Measurements from ENCODE around the gene RNF121. TPM values are rescaled to one million over a fixed set of nuclear protein-coding genes. Genes with fewer than 3 reads are reported as not detected.

RNF121 gene
- total RNA-seq, 1 experiment from 2014 or later, result 47.2 TPM

- in situ Hi-C loops (cut with HindIII; ENCODE audit: low sequenced_read_pairs), result no loop called here
- DNase-seq (ENCODE audit: low spot score), result peak; percentile 58
Measured at GRCh38 chr11:72015511-72016061, 86.7 kb downstream of the RNF121 start.

- in situ Hi-C loops (cut with HindIII; ENCODE audit: low sequenced_read_pairs), result no loop called here
- DNase-seq (ENCODE audit: low spot score), result no peak
Measured at GRCh38 chr11:72018171-72018570, 89.3 kb downstream of the RNF121 start.

- in situ Hi-C loops (cut with HindIII; ENCODE audit: low sequenced_read_pairs), result no loop called here
- DNase-seq (ENCODE audit: low spot score), result no peak
Measured at GRCh38 chr11:72023335-72023734, 94.5 kb downstream of the RNF121 start.

- DNase-seq (ENCODE audit: low spot score), result peak; percentile 43
- in situ Hi-C loops (cut with HindIII; ENCODE audit: low sequenced_read_pairs), result no loop called here
Measured at GRCh38 chr11:72024069-72024754, 95.4 kb downstream of the RNF121 start.

GRCh38 chr11:72026090-72026489, 97.2 kb downstream of the RNF121 start:
- no peak for DNase-seq (ENCODE audit: low spot score)
- in situ Hi-C loops (cut with HindIII; ENCODE audit: low sequenced_read_pairs), result no loop called here

- no peak for DNase-seq (ENCODE audit: low spot score)
- in situ Hi-C loops (cut with HindIII; ENCODE audit: low sequenced_read_pairs), result no loop called here
Measured at GRCh38 chr11:72030472-72031045, 101.7 kb downstream of the RNF121 start.

GRCh38 chr11:72036687-72037086, 107.8 kb downstream of the RNF121 start:
- in situ Hi-C loops (cut with HindIII; ENCODE audit: low sequenced_read_pairs), result no loop called here
- DNase-seq (ENCODE audit: low spot score), result no peak

GRCh38 chr11:72037554-72038311, 108.9 kb downstream of the RNF121 start:
- in situ Hi-C loops (cut with HindIII; ENCODE audit: low sequenced_read_pairs), result no loop called here
- peak; percentile 26 for DNase-seq (ENCODE audit: low spot score)

- peak; percentile 95 for DNase-seq (ENCODE audit: low spot score)
- in situ Hi-C loops (cut with HindIII; ENCODE audit: low sequenced_read_pairs), result no loop called here
Measured at GRCh38 chr11:72038491-72038890, 109.6 kb downstream of the RNF121 start.

GRCh38 chr11:72039031-72039855, 110.4 kb downstream of the RNF121 start:
- DNase-seq (ENCODE audit: low spot score), result peak; percentile 47
- in situ Hi-C loops (cut with HindIII; ENCODE audit: low sequenced_read_pairs), result no loop called here

- in situ Hi-C loops (cut with HindIII; ENCODE audit: low sequenced_read_pairs), result no loop called here
- DNase-seq (ENCODE audit: low spot score), result peak; percentile 51
Measured at GRCh38 chr11:72039856-72040401, 111.1 kb downstream of the RNF121 start.

- peak; percentile 95 for DNase-seq (ENCODE audit: low spot score)
- in situ Hi-C loops (cut with HindIII; ENCODE audit: low sequenced_read_pairs), result no loop called here
Measured at GRCh38 chr11:72040491-72041363, 111.9 kb downstream of the RNF121 start.

- peak; percentile 85 for DNase-seq (ENCODE audit: low spot score)
- in situ Hi-C loops (cut with HindIII; ENCODE audit: low sequenced_read_pairs), result no loop called here
Measured at GRCh38 chr11:72041364-72042063, 112.7 kb downstream of the RNF121 start.

- no peak for DNase-seq (ENCODE audit: low spot score)
- in situ Hi-C loops (cut with HindIII; ENCODE audit: low sequenced_read_pairs), result no loop called here
Measured at GRCh38 chr11:72042064-72042745, 113.4 kb downstream of the RNF121 start.

GRCh38 chr11:72045849-72046248, 117.0 kb downstream of the RNF121 start:
- in situ Hi-C loops (cut with HindIII; ENCODE audit: low sequenced_read_pairs), result no loop called here
- DNase-seq (ENCODE audit: low spot score), result no peak
